HG02610 (cell line): ENCODE data around the gene MCL1.
"Not testable (repeated sequence)": the region's sequence is repeated elsewhere in the genome, so short reads cannot be mapped to it uniquely, and the experiment has no call there.

Source experiments
- ATAC-seq: cut with Tn5 transposase; IDR thresholded peaks from one replicate; pipeline ENCODE4 v1.9.1; 2021; ENCODE audit warnings: mild to moderate bottlenecking, moderate library complexity; ENCODE audit not compliant: unreplicated experiment

Gene MCL1

GRCh38 chr1:150603711-150604110 lies 24.3 kb upstream of the MCL1 start:
- ATAC-seq: no peak

- not testable (repeated sequence) for ATAC-seq
Observed at GRCh38 chr1:150602372-150602771, 23.0 kb upstream of the MCL1 start.

GRCh38 chr1:150601540-150601939 lies 22.1 kb upstream of the MCL1 start:
- ATAC-seq: no peak

GRCh38 chr1:150598346-150598745 lies 18.9 kb upstream of the MCL1 start:
- not testable (repeated sequence) for ATAC-seq

GRCh38 chr1:150596976-150597375 lies 17.6 kb upstream of the MCL1 start:
- ATAC-seq: no peak

GRCh38 chr1:150596095-150596892 lies 16.9 kb upstream of the MCL1 start:
- no peak for ATAC-seq

DNA sequence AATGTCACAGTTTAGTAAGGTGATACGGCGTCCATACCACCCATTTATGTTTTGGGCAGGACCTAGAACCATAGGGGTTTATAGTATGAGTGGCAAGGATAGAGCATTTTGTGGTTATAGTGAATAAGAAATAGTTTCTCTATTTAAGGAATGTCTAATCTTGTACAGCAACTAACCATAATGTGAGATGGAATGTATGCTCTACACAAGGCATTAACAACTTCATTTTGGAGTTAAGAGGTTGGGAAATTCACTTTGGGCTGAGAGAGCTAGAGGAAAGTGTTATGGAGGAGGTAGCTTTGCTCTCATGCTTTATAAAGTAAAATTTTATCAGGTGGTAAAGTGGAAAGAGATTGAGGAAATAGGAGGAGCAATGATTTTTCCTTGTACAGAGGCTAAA lies 3.0 kb upstream of the MCL1 start:
- ATAC-seq: no peak

DNA sequence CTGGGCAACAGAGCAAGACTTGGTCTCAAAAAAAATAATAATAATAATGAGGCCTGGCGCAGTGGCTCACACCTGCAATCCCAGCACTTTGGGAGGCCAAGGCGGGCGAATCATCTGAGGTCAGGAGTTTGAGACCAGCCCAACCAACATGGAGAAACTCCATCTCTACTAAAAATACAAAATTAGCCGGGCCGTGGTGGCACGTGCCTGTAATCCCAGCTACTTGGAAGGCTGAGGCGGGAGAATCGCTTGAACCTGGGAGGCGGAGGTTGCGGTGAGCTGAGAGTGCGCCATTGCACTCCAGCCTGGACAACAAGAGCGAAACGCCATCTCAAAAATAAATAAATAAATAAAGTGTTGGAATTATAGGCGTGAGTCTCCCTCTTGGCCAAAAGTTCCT lies 2.6 kb upstream of the MCL1 start:
- not testable (repeated sequence) for ATAC-seq

- ATAC-seq: not testable (repeated sequence)
Observed at GRCh38 chr1:150581437-150581836, 2.0 kb upstream of the MCL1 start.

DNA sequence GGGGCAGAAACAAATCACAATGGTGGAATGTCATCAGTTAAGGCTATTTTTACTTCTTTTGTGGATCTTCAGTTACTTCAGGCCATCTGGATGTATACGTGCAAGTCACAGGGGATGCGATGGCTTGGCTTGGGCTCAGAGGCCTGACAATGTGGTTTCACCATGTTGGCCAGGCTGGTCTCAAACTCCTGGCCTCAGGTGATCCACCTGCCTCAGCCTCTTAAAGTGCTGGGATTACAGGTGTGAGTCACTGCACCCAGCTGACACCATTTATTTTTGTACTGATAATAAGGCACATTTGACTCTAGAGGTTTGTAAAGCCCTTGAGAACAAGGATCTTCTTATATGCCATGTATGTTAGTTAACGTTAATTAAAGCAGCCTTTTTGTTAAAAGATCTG lies 1.6 kb upstream of the MCL1 start:
- not testable (repeated sequence) for ATAC-seq

- no peak for ATAC-seq
Observed at GRCh38 chr1:150579945-150580642, 684 bp upstream of the MCL1 start.

DNA sequence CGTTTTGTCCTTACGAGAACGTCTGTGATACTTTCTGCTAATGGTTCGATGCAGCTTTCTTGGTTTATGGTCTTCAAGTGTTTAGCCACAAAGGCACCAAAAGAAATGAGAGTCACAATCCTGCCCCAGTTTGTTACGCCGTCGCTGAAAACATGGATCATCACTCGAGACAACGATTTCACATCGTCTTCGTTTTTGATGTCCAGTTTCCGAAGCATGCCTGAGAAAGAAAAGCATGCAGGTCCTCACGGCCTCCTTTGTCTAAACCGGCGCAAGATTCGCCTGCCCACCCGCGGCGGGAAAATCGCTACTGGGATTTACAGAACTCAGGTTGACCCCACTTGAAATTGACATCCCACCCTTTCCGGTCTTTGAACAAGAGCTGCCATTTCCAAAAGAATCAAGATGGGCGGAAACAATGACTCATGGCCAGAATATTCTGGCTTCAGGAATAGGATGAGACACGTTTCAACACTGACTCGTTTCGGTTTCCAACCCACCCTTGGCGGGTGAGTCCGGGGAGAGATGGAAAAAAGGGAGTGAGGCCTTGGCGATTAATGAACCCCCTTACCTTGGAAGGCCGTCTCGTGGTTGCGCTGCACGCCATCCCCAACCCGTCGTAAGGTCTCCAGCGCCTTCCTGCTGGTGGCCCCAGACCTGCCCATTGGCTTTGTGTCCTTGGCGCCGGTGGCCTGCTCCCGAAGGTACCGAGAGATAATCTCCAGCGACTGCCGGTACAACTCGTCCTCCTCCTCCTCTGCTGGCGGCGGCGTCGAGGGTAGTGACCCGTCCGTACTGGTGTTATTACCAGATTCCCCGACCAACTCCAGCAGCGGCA lies 919 bp downstream of the MCL1 start:
- ATAC-seq: no peak

DNA sequence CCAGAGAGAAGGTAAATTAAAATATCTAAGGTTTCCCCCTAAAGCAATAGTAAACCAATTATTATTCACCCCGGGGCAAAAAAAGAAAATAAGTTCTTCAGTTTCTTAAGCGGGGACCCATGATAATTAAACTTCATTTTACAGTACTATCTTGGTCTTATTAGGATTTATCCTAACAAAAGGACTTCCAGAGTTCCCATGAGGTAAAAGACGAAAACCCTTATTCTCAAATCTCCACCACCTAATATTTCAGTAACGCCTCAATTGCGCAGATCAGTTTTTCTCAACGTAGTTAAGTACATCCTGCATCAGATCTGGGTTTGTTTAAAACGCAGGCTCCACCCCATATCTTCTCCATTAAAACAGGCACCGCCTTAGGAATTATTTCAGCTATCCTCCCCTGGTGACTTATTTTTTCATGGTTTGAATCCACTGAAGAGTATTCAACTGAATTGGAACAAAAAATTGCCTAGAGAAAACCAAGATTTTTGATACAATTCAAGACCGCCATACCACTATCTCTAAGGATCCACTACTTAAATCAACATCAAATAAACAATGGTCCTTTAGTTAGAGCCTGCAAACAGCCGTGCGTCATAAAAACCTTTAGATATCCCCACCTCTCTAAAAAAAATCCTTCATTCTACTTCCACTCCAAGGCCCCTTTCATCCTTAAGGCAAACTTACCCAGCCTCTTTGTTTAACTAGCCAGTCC lies 1.7 kb downstream of the MCL1 start:
- no peak for ATAC-seq

GRCh38 chr1:150576794-150577556 lies 2.4 kb downstream of the MCL1 start:
- ATAC-seq: no peak

DNA sequence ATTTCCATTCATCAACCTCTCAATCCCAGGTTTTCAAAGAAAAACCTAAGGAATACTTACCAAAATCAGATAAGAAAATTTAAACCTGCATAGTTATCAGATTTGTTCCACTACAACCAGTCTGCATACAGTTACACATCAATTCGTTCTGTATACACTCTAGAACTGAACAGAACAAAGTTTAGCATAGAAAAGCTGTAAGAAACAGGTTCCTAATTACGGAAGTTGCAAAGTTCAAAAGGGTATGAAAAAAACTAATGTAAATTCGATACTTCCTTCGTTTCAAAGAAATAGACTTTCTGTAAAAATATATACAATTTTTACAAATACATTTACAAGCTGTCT lies 3.1 kb downstream of the MCL1 start:
- ATAC-seq: no peak

GRCh38 chr1:150575518-150576366 lies 3.7 kb downstream of the MCL1 start:
- no peak for ATAC-seq

DNA sequence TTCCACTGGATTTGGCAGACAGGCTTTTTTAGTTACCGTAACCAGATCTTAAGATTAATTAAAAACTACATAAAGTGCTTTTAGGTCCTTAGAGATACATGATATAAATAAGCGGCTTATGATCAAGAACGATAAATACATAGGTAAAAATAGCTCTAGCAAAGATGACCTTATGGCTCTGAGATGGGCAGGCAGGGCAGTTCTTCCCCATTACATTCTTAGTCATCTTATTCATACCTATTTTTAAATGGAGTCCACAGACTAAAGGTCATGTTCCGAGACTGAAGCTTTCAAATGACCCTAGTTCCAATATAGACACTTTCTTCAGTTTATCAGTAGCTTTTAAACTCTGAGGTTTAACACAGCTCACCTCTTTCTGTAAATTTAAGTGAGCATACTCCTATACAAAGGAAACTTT lies 4.3 kb downstream of the MCL1 start:
- ATAC-seq: no peak

DNA sequence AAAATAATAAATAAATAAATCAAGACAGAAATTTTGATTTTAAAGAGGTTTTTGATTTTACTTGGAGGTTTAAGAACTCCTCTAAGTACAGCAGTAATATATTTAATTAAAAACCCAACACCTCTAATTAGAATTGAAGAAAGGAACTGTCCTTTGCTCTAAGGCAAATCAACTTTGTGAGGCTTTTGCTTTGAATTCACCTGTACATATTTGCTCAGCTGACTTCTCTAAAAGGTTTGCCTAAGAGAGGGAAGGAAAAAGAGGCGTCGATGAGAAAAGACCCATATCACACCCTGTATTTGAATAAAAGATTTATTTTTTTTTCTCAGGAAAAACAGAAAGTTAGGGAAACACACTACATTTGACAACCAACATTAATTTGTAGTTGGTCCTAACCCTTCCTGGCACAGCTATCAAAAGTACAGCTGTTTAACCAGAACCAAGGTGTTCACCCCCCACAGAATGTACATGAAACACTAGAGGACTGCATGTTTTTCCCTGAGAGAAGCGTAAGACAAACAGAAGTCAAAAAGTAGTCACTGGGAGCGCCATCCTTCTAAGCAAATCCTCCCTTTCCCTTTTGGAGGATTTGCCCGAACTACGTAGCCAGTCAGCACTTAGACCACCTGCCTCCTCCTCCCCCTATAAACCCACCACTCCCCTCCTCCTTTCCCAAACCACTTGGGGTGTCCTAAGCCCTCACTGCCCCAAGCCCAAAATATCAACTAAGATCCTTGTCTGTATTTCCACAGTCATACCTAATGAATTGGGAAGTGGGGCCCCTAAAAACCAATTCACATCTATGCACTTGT lies 4.9 kb downstream of the MCL1 start:
- no peak for ATAC-seq
